B cell (primary cell): Measurements from ENCODE around the gene TLX3.

Experiments
- EZH2 ChIP-seq: IDR thresholded peaks from 2 replicates; pipeline ENCODE4 v1.6.1; 2012; ENCODE audit warnings: borderline replicate concordance, low read depth, mild to moderate bottlenecking, moderate library complexity, low read length; ENCODE audit not compliant: insufficient read depth, poor library complexity, severe bottlenecking
- TF ChIP-seq, protein P1 (sequence below): fragments of 200-600 bp; IDR thresholded peaks from one replicate; pipeline ENCODE4 v1.8.0; 2022; ENCODE audit warnings: antibody characterized with exemption, mild to moderate bottlenecking

GRCh38 chr5:171272996-171273970, 35.8 kb upstream of the TLX3 start:
- TF ChIP-seq, protein P1, sequence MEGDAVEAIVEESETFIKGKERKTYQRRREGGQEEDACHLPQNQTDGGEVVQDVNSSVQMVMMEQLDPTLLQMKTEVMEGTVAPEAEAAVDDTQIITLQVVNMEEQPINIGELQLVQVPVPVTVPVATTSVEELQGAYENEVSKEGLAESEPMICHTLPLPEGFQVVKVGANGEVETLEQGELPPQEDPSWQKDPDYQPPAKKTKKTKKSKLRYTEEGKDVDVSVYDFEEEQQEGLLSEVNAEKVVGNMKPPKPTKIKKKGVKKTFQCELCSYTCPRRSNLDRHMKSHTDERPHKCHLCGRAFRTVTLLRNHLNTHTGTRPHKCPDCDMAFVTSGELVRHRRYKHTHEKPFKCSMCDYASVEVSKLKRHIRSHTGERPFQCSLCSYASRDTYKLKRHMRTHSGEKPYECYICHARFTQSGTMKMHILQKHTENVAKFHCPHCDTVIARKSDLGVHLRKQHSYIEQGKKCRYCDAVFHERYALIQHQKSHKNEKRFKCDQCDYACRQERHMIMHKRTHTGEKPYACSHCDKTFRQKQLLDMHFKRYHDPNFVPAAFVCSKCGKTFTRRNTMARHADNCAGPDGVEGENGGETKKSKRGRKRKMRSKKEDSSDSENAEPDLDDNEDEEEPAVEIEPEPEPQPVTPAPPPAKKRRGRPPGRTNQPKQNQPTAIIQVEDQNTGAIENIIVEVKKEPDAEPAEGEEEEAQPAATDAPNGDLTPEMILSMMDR: no peak
- TF ChIP-seq EZH2: no peak
